ENCODE results near the gene DCC. TPM values are rescaled to one million over a fixed set of nuclear protein-coding genes. Genes with fewer than 3 reads are reported as not detected.

Gene DCC
- total RNA-seq, 4 donors from 2014 or later, result 0.13 TPM; not detected in 3

DNA sequence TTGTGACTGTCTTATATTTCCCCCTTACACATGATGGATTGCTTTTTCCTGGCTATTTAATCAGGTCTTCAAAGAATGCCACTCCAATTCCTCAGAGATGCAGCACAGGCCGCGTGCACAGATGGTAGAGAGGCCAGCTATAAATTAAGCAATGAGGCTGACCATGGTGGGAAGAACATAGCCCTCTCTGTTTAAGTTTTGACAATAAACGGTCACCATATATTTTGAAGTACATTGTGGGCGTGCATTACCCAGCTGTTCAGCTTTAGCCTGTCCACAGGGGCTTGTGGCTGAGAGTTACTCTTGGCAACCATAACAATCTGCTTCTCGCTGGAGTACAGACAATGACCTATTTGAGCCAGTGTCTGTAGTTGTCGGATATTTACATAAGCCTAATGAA lies 730.8 kb downstream of the DCC start:
- WGBS, 2 donors, result 60 to 65% methylated on average over 6 of the region's 6 CpGs
- TF ChIP-seq CTCF (IDR thresholded peaks at IDR 0.05) (no peak), POLR2A (IDR thresholded peaks at IDR 0.05) (no peak)

GRCh38 chr18:53080687-53081086 lies 740.7 kb downstream of the DCC start:
- no peak for DNase-seq (ENCODE audit: low spot score in 2 of 2)
- H3K4me3 ChIP-seq (ENCODE audit: low read depth, poor library complexity, severe bottlenecking), result no peak overlapping the region
- intact Hi-C loops (cut with DNase I; ENCODE audit: low total_unique reads), result no loop called here
- WGBS, 2 donors, result 61 to 77% methylated on average over 2 of the region's 2 CpGs
- TF ChIP-seq POLR2A (IDR thresholded peaks at IDR 0.05) (no peak), CTCF (IDR thresholded peaks at IDR 0.05) (no peak)

More for the DNA sequence above, 730.8 kb downstream of the DCC start:
- DNase-seq (ENCODE audit: low spot score in 2 of 2), result no peak
- no peak overlapping the region for H3K4me3 ChIP-seq (ENCODE audit: low read depth, poor library complexity, severe bottlenecking)
- intact Hi-C loops (cut with DNase I; ENCODE audit: low total_unique reads), result loop anchor here (10.0 kb wide), 1 partner anchor 894 kb away; no protein-coding TSS in a partner anchor

- no peak for DNase-seq (ENCODE audit: low spot score in 2 of 2)
- TF ChIP-seq POLR2A (IDR thresholded peaks at IDR 0.05) (no peak), CTCF (IDR thresholded peaks at IDR 0.05) (no peak)
- WGBS, 2 donors, result 66 to 67% methylated on average over 5 of the region's 5 CpGs
- intact Hi-C loops (cut with DNase I; ENCODE audit: low total_unique reads), result no loop called here
- no peak overlapping the region for H3K4me3 ChIP-seq (ENCODE audit: low read depth, poor library complexity, severe bottlenecking)
These were observed 753.6 kb downstream of the DCC start for GRCh38 chr18:53093636-53094035.

DNA sequence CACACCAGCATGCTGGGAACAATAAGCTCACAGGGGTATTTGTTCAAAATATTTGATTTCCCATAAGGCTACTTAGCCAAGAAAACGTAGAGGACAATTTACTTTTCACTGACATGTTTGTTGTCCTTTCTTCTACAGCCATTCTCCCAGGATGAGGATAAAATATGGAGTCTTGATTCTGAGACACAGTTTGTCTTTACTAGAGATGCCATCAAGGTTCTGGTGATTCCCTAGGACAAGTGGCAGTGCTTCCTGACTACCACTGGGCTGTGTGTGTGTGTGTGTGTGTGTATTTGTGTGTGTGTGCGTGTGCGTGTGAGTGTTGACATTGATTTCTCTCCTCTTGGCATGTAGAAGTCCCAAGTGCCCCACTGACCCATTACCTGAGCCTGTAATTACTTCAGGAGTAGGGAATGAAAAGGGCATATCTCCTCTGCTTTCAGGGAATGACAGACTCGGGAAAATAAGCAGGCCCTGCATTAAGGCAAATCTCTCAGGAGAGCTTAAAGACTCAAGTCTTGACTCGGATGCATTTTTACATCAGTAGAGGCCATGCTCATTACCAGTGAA lies 761.6 kb downstream of the DCC start:
- DNase-seq (ENCODE audit: low spot score in 2 of 2), result no peak
- H3K4me3 ChIP-seq (ENCODE audit: low read depth, poor library complexity, severe bottlenecking), result no peak overlapping the region
- no peak for TF ChIP-seq CTCF (IDR thresholded peaks at IDR 0.05)
- TF ChIP-seq POLR2A (IDR thresholded peaks at IDR 0.05), result no peak
- 71 to 76% methylated on average over 5 of the region's 5 CpGs for WGBS, 2 donors
- intact Hi-C loops (cut with DNase I; ENCODE audit: low total_unique reads), result no loop called here

- WGBS, 2 donors, result 56 to 62% methylated on average over 3 of the region's 3 CpGs
- TF ChIP-seq CTCF (IDR thresholded peaks at IDR 0.05), result no peak
- TF ChIP-seq POLR2A (IDR thresholded peaks at IDR 0.05), result no peak
- H3K4me3 ChIP-seq (ENCODE audit: low read depth, poor library complexity, severe bottlenecking), result no peak overlapping the region
- intact Hi-C loops (cut with DNase I; ENCODE audit: low total_unique reads), result no loop called here
- DNase-seq (ENCODE audit: low spot score in 2 of 2), result no peak
These were observed 774.4 kb downstream of the DCC start for GRCh38 chr18:53114441-53114840.
